Stomach (tissue), 4 donors: Measurements from ENCODE around the gene ZBED4.

ENCODE experiments used
- EP300 ChIP-seq: sonication (generic); formaldehyde crosslinking; IDR thresholded peaks from one replicate; pipeline ENCODE4 v1.6.1; 2017; ENCODE audit warnings: antibody characterized with exemption
- POLR2A ChIP-seq, 4 donors: fragments of 450-650 bp; IDR thresholded peaks; one replicate each; pipeline ENCODE4 v1.6.1; 2016; ENCODE audit warnings: antibody characterized with exemption in 4 of 4, control low read depth in 2 of 4, mild to moderate bottlenecking in 1 of 4, moderate library complexity in 1 of 4
- POLR2AphosphoS5 ChIP-seq, 3 donors: sonication (generic); formaldehyde crosslinking; IDR thresholded peaks; one replicate each; pipeline ENCODE4 v1.6.1; 2016; ENCODE audit warnings: antibody characterized with exemption in 3 of 3
- TF ChIP-seq, protein P1 (sequence below), 7 experiments: fragments of 450-650 bp in 4 of 7; fragments of 200-600 bp in 3 of 7; sonication (generic) in 3 of 7; IDR thresholded peaks; one replicate each; pipeline ENCODE4 v1.5.1; 2016 to 2019; ENCODE audit warnings: antibody characterized with exemption in 7 of 7, control low read depth in 2 of 7, mild to moderate bottlenecking in 1 of 7

DNA sequence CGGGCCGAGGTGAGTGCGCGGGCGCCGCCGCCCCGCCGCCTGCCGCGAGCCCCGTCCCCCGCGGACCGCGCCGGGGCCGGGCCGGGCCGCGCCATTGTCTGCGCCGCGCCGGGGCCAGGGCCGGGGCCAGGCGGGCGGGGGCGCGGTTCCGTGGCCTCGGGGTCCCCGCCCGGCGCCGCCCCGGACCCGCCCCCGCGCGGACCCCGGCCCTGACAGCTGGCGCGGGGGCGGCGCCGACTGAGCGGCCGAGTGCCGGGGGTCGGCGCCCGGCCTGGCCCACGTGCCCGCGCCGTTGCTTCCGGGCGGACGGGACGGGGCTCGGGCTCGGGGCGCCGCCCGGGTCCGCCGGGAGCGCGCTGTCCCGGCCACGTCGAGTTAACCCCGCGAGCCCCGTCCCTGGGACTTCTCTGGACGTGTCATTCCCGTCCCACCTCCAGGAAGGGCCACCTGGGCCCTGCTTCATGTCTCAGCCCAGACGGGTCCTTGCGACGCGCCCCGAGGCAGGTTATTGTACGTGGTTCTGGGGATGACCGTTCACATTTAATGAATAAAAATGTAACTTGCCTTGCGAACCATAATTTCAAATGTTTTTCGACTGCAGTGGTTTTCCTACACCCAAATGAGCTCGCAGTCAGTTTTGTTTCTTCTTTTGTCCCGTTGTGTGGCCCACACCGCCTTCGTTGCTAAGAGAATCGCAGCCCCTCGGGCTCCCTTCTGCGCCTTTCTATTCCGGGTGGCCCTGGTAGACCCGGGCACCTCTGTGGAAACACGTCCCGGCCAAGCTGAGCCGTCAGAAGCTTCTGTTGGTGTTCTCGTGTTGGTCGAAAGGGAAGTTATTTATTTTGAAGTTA is 562 bp downstream of the ZBED4 start:
- TF ChIP-seq POLR2A (IDR thresholded peaks at IDR 0.05): no peak
- TF ChIP-seq, protein P1, sequence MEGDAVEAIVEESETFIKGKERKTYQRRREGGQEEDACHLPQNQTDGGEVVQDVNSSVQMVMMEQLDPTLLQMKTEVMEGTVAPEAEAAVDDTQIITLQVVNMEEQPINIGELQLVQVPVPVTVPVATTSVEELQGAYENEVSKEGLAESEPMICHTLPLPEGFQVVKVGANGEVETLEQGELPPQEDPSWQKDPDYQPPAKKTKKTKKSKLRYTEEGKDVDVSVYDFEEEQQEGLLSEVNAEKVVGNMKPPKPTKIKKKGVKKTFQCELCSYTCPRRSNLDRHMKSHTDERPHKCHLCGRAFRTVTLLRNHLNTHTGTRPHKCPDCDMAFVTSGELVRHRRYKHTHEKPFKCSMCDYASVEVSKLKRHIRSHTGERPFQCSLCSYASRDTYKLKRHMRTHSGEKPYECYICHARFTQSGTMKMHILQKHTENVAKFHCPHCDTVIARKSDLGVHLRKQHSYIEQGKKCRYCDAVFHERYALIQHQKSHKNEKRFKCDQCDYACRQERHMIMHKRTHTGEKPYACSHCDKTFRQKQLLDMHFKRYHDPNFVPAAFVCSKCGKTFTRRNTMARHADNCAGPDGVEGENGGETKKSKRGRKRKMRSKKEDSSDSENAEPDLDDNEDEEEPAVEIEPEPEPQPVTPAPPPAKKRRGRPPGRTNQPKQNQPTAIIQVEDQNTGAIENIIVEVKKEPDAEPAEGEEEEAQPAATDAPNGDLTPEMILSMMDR (IDR thresholded peaks at IDR 0.05): no peak
- TF ChIP-seq POLR2AphosphoS5 (IDR thresholded peaks at IDR 0.05): no peak
- no peak for TF ChIP-seq EP300
